Neural progenitor cell (in vitro differentiated cells): ENCODE data around the gene DIS3L2.

Experiments used
- EZH2 ChIP-seq: fragments of 200-600 bp; sonication (generic); IDR thresholded peaks from 2 replicates; pipeline ENCODE4 v1.6.1; 2017; ENCODE audit warnings: antibody characterized with exemption, mild to moderate bottlenecking, moderate library complexity
- EZH2phosphoT487 ChIP-seq: fragments of 200-600 bp; sonication (generic); IDR thresholded peaks from 2 replicates; pipeline ENCODE4 v1.6.1; 2017; ENCODE audit warnings: antibody characterized with exemption
- TF ChIP-seq, protein P1 (sequence below): fragments of 200-600 bp; sonication (generic); IDR thresholded peaks from 2 replicates; pipeline ENCODE4 v1.5.1; 2017; ENCODE audit warnings: antibody characterized with exemption, mild to moderate bottlenecking

DNA sequence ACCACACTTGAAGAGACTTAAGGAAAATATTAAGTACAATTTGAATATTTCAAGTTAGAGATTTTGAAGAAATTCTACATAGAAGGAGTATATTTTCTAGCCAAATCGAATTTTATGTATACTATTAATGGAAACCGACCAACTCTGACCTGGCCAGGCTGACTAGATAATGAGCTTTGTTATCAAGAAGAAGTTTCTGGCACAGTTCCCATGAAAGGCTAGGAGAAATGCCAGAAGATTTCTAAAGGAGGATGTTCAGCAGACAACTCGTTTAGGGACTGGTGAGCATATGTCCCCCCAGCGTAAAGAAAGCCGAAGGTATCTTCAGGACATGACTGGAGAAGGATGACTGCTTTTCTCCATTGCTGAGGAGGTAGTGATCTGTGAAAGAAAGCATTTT lies 127.3 kb downstream of the DIS3L2 start:
- TF ChIP-seq, protein P1, sequence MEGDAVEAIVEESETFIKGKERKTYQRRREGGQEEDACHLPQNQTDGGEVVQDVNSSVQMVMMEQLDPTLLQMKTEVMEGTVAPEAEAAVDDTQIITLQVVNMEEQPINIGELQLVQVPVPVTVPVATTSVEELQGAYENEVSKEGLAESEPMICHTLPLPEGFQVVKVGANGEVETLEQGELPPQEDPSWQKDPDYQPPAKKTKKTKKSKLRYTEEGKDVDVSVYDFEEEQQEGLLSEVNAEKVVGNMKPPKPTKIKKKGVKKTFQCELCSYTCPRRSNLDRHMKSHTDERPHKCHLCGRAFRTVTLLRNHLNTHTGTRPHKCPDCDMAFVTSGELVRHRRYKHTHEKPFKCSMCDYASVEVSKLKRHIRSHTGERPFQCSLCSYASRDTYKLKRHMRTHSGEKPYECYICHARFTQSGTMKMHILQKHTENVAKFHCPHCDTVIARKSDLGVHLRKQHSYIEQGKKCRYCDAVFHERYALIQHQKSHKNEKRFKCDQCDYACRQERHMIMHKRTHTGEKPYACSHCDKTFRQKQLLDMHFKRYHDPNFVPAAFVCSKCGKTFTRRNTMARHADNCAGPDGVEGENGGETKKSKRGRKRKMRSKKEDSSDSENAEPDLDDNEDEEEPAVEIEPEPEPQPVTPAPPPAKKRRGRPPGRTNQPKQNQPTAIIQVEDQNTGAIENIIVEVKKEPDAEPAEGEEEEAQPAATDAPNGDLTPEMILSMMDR: no peak
- TF ChIP-seq EZH2phosphoT487 (no peak), EZH2 (no peak)
